Muscle of back (tissue), 11 donors: ENCODE measurements around the gene PTGR1. TPM values are rescaled to one million over a fixed set of nuclear protein-coding genes. Genes with fewer than 3 reads are reported as not detected.
"Not testable (repeated sequence)": the region's sequence is repeated elsewhere in the genome, so short reads cannot be mapped to it uniquely, and the experiment has no call there.

ENCODE experiments used
- DNase-seq, 3 donors: peaks; one replicate each; pipeline versions ENCODE4 v3.0.0 to v3.0.0-alpha.2; 2013
- polyA plus RNA-seq, 10 donors: library from polyadenylated mRNA; unstranded; fragments of 120-200 nt; gene quantifications; one replicate each; pipeline ENCODE4 v1.2.1, GENCODE V29; 2013; ENCODE audit not compliant: insufficient read length in 10 of 10

PTGR1 gene
- polyA plus RNA-seq, 10 donors: 45.7 to 66.2 (median 49.9) TPM

DNA sequence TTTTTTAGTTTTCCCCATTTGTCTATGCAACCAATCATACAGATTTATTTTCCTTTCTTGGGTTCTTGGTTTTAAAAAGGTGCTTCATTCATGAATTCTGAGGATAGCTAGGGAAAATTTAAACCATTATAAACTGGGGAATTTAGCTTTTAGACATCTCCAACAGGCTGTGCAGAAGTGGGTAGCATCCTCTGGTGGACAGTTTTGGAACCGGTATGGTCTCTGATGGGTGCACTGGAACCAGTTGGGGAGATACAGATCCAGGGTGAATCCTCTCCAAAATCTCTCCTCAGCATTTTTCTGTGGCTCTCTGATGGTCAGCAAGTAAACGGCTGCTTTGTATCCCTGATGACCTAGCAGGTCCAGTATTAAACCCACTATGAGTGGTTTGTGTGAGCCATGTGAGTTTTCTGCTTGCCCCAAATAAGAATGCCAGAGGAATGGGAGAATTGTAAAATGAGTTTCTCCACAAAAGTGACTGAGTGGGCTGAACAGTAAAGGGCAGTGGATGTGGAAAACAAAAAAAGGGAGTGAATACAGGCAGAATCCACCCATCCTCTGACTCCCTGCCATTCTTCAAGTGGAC is 22.5 kb upstream of the PTGR1 start:
- DNase-seq: peak in 2 of 3 donors; percentile 17 to 34

- DNase-seq: not testable (repeated sequence)
Observed at GRCh38 chr9:111617349-111617748, 17.9 kb upstream of the PTGR1 start.

DNA sequence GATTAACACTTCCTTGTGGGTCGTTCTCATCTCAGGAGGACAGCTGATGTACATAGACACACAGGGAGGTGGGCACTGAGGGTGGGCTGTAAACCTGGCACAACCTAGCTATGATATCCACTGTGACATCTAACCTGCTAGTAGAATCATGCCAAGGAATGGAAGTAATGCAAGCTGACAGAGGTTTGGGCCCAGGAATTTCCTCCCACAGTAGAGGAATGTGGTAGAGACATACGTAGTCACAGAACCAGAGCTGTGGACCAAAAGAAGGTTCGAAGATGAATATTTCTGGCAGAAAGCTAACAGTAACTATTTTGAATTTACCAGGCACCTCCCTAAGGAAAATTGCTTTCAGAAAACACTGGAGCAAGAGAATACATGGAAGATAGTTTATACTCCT is 16.5 kb upstream of the PTGR1 start:
- no peak for DNase-seq

DNA sequence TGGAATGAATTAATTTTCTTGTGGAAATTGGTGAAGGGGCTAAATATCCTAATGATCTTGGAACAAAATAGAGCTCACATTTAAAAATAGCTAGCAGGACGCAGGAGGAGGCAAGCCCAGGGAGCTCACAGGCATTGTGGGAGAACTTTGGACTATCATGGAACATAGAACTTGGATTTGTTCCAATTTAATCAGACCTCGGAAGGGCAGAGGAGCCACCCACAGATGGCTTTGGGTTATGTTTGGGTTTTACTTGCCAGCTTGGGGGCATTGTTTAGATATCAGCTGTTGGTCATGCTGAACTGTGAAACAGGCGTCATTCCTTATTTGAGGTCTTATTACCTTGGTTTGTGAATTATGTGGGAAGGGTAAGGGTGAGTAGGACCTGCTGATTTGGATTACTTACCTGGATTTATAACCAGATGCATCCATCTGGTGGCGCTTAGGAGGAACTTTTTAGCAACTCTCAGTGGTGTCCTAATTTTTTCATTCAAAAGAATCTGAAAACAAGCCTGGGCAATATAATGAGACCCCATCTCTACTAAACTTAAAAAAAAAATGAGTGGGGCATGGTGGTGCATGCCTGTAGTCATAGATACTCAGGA is 14.1 kb upstream of the PTGR1 start:
- DNase-seq: no peak

DNA sequence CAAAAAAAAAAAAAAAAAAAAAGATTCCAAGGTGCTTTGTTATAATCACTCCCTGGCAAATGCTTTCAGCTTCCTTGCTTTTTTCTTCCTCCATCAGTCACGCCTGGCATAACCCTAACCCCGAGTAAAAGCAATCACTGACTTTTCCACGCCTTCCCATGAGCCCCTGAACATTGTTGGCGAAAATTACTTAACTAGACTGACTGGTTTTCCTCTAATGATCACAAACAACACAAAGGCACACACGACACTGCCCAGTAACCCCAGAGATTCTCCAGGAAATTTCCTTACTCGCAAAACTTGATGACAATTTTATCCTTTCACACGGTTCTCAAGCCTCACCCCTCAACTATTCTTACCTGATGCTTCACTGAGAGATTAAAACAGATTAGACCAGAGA is 11.4 kb upstream of the PTGR1 start:
- DNase-seq: no peak

- DNase-seq: no peak
Observed at GRCh38 chr9:111610149-111610548, 10.7 kb upstream of the PTGR1 start.

DNA sequence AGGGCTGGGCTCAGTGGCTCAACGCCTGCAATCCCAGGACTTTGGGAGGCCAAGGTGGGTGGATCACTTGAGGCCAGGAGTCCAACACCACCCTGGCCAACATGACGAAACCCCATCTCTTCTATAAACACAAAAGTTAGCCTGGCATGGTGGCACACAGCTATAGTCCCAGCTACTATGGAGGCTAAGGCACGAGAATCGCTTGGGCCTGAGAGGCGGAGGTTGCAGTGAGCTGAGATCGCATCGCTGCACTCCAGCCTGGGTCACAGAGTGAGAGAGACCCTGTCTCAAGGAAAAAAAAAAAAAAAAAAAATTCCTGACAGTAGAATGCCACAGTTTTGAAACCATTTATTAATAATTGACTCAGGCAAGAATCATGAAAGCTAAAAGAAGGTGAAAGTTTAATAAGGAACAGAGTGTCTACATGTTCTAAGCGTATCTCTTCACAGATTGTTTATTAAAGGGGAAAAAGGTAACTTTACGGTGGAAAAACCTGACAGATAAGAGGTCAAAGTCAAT is 5.7 kb upstream of the PTGR1 start:
- no peak for DNase-seq

DNA sequence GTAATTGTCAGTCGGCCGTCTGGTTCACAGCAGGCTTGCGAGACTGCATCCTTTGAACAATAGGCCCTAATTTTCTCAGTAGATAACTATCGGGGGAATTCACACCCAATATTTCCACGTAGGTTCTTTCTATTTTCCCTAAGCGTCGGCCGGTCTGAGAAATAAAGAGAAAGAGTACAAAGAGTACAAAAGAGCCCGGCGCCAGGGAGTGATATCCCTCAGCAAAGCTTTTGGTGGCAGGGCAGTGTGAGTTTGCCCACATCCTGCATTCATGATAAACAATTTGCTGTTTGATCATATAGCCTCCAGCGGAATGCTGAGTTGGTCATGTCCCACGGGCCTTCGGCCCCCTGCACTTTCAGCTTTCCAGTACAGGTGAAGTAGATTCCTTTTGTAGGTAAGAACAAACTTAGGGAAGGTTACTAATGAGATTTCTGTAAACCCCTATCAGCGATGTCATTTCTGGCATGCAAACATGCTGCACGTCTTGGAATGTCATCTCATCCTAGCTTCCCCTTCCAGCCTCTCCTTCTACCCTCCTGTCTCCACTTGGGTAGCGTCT is 4.7 kb upstream of the PTGR1 start:
- no peak for DNase-seq

DNA sequence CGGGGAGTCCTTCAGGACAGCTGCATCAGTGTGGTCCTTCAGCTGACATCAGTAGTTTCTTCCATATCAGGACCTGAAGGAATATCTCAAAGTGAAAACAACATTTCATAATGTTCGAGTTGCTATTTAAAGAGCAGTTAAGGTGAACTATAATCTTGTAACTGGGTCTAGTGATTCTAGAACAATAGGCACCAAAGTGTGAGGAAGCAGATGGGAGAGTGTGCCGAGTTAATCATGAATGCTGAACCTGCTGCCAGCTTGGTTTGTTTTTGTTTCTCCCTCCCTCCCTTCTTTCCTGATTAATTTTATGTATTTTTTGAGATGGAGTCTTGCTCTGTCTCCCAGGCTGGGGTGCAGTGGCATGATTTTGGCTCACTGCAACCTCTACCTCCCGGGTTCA is 3.6 kb upstream of the PTGR1 start:
- DNase-seq: no peak

DNA sequence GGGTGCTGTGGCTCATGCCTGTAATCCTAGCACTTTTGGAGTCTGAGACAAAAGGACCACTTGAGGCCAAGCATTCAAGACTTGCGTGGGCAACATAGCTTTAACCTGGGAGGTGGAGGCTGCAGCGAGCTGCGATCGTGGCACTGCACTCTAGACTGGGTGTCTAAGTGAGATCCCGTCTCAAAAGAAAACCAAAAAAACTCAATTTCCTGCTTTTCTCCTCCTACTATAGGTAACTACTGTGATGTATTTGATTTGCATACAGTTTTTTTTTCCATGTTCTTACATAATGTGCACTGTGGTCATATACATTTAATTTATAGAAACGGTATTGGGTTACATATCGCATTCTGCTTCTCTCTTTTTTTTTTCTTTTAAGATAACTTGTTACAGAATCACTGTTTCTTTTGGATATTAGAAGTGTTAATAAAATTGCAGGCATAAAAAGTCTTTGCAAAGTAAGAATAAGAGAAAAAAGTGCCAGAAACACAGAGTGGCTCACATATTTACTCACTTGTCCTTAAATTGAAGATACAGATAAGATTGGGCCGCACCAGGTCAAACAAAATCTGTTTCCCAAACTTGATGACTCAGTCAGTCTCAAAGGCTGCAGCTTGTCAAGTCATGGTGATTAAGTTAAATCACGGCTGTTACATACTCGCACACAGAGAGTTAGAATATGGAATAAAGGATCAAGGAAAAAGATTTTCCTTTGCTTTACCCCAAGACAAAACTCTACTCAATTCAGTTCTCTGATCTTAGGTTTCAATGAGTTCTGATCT is 2.0 kb upstream of the PTGR1 start:
- DNase-seq: no peak

DNA sequence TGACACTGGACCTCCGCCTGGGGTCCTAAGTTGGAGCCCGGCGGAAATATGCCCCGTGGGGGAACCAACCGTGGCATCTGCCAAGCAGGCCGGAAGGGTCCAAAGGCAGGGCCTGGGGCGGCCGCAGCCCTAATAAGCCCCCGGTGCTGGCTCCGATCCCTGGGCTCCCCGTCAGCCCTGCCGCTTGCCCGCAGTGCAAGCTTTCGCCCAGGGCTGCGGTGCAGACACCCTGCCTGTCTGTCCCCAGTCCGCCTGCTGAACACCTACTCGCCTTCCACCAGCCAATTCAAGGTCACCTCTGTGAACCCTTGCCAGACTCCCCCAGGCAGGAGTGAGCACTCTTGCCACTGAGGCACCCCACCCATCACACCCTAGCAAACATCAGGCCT is 502 bp upstream of the PTGR1 start:
- no peak for DNase-seq

- peak; percentile 17 to 74 (median 41) for DNase-seq
Observed at GRCh38 chr9:111598733-111599091, 735 bp downstream of the PTGR1 start.

DNA sequence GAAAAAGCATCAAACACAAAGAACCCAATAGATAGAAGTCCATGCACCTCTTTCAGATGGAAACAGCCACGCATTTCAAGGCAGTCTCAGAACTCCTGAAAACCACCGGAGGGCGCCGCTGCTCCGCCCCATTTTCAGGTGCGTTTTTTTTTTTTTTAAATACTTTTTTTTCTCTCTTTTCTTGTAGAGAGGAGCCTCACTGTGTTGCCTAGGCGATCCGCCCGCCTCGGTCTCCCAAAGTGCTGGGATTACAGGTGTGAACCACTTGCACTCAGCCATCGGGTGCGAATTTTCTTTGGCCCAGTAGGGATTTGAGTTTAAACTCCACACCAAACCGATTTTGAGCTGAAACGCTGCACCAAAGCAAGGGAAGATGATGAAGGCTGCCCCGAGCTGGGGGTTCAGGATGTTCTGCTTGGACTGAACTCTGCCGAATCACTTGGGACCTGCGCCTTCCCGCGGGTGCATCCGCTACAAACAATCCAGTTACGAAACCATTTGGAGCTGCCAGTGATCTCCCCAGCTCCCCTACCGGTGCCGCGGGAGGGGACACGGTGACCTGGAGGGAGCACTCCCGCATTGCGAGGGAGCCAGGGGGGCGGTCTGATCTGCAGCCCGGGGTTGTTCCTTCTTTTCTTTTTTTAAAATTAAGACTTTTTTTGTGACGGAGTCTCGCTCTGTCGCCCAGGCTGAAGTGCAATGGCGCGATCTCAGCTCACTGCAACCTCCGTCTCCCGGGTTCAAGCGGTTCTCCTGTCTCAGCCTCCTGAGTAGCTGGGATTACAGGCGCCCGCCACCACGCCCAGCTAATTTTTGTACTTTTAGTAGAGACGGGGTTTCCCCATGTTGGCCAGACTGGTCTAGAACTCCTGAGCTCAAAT is 1.4 kb downstream of the PTGR1 start:
- DNase-seq: peak; percentile 54 to 74 (median 66)

DNA sequence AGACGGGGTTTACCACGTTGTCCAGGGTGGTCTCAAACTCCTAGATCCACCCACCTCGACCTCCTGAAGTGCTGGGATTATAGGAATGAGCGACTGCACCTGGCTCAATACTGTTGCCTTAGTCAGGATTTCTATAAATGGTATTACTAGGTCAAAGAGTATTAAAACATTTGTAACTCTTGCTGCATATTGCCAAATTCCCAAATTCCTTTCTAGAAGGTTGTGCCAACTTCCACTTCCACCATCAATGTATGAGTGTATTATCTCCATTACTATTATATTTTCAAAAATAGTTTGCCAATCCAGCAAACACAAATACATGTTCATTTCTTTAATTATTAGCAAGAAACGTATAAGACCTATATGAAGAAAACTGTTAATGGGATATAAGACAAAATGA is 10.6 kb downstream of the PTGR1 start:
- DNase-seq: no peak

GRCh38 chr9:111586378-111586777 is 13.1 kb downstream of the PTGR1 start:
- DNase-seq: no peak

GRCh38 chr9:111582888-111583287 is 16.6 kb downstream of the PTGR1 start:
- DNase-seq: no peak

DNA sequence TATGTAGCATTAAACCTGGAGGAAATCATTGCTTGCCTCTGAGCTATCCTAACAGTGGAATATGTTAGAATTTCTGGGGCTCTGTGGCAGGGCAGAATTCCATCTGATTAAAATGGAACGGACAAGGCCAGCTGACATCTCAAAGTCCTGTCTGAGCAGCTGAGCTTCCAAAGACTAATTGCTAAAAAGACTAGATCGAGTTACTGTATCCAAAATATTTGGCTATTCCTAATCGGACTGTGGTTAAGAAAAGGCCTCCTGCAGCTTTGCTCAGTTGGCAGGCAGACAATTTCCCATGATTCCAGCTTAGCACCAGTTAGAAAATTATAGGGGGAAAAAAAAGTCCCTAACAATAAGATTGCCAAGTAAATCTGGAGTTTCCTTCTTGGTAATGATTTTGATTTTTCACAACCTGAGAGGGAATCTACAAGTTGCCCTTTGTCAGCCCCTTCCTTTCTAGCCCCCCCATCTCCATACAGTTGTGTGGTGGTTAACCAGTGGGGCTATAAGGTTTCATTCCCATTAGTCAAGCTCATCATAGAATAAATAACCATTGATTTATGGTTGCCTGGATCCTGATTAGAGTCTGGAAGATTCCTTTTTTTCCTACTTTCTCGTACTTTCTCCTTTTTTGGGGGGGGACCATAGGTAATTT is 26.4 kb downstream of the PTGR1 start:
- DNase-seq: peak; percentile 67 to 86 (median 78)

GRCh38 chr9:111568127-111568526 is 31.3 kb downstream of the PTGR1 start:
- not testable (repeated sequence) for DNase-seq

GRCh38 chr9:111566234-111566633 is 33.2 kb downstream of the PTGR1 start:
- DNase-seq: peak; percentile 15 to 53 (median 38)

GRCh38 chr9:111561165-111561719 is 38.2 kb downstream of the PTGR1 start:
- DNase-seq: no peak
